ENCODE data around the gene PEA15.

Gene PEA15

GRCh38 chr1:160244209-160244608, 39.0 kb downstream of the PEA15 start:
- DNase-seq: no peak

GRCh38 chr1:160245434-160245833, 40.2 kb downstream of the PEA15 start:
- no peak for DNase-seq

- DNase-seq: no peak
These were observed 41.9 kb downstream of the PEA15 start for GRCh38 chr1:160247053-160247452.

- no peak for DNase-seq
These were observed 45.8 kb downstream of the PEA15 start for GRCh38 chr1:160251011-160251410.

- peak; percentile 71 for DNase-seq
These were observed 46.7 kb downstream of the PEA15 start for GRCh38 chr1:160251687-160252526.

- DNase-seq: no peak
These were observed 50.7 kb downstream of the PEA15 start for GRCh38 chr1:160255781-160256300.

- peak; percentile 87 for DNase-seq
These were observed 51.3 kb downstream of the PEA15 start for GRCh38 chr1:160256396-160257046.

GRCh38 chr1:160257411-160258015, 52.3 kb downstream of the PEA15 start:
- DNase-seq: no peak

- no peak for DNase-seq
These were observed 53.1 kb downstream of the PEA15 start for GRCh38 chr1:160258177-160258798.

- peak; percentile 84 for DNase-seq
These were observed 55.5 kb downstream of the PEA15 start for GRCh38 chr1:160260406-160261382.

- peak; percentile 74 for DNase-seq
These were observed 56.3 kb downstream of the PEA15 start for GRCh38 chr1:160261556-160261892.

GRCh38 chr1:160261893-160262794, 57.0 kb downstream of the PEA15 start, which contains the start of gene DCAF8:
Gene DCAF8 (minus strand): TSS chr1:160262549. CDS start chr1:160244008, 18,541 bp downstream.
- DNase-seq: peak; percentile 97

- no peak for DNase-seq
These were observed 59.7 kb downstream of the PEA15 start for GRCh38 chr1:160264795-160265307.
